ENCODE results near the gene FLT3.
"Not testable (repeated sequence)": the region's sequence is repeated elsewhere in the genome, so short reads cannot be mapped to it uniquely, and the experiment has no call there.

Gene FLT3

GRCh38 chr13:28043224-28043623 is 57.2 kb downstream of the FLT3 start:
- TF ChIP-seq CTCF (IDR thresholded peaks at IDR 0.05; ENCODE audit: low read depth, low read length): no peak
- no peak for DNase-seq (ENCODE audit: extremely low read depth, low read depth)

- no peak for DNase-seq (ENCODE audit: extremely low read depth, low read depth)
- TF ChIP-seq CTCF (IDR thresholded peaks at IDR 0.05; ENCODE audit: low read depth, low read length): no peak
These were observed 58.9 kb downstream of the FLT3 start for GRCh38 chr13:28041501-28041900.

DNA sequence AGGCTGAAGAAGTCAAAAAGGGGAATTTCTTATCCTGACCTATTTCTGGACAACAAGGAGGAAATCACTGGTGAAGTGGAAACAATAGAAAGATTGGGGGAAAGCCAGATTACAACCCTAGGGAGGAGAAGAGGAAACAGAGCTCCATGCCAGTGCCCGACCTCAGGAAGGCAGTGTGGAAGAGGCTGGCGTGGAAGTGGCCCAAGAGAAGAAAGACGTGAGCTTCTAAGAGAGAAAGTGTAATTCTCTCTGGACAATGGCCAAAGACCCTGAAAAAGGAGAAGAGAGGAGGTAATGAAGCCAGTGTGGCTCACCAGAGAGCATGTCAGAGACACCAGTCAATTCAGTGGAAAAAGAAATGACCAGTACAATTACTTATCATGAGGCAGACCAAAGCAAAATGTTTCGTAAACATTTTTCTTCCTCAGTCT is 59.3 kb downstream of the FLT3 start:
- no peak for TF ChIP-seq CTCF (IDR thresholded peaks at IDR 0.05; ENCODE audit: low read depth, low read length)
- no peak for DNase-seq (ENCODE audit: extremely low read depth, low read depth)

GRCh38 chr13:28037399-28037798 is 63.0 kb downstream of the FLT3 start:
- no peak for DNase-seq (ENCODE audit: extremely low read depth, low read depth)
- no peak for TF ChIP-seq CTCF (IDR thresholded peaks at IDR 0.05; ENCODE audit: low read depth, low read length)

DNA sequence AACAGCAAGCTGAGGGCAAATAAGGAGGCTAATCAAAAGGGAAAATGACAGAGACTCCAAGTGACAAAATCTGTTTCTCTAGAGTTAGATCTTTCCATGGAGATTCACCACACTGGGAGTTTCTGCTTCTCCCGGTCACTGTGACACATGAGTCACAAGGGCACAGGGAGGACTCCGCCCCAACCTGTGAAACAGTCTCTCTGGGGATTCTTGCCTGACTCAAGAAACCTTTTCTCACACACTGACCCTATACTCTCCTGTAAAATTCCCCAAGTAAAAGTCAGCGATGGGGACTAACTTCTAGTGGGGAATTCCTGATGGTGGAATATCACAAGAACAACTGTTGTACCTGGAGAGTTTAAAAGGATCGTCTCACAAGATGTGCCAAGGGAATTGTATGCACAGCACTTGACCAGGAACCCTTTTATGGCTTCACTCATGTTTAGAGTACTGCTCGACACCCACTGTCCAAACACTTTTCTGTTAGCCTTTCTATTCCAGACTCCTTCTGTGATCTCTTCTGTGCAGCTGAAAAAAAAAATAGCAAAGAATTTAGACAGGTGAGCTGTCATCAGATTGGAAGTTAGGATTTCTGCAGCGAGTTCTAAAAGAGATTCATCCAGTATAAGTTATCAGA is 65.1 kb downstream of the FLT3 start:
- no peak for TF ChIP-seq CTCF (IDR thresholded peaks at IDR 0.05; ENCODE audit: low read depth, low read length)
- no peak for DNase-seq (ENCODE audit: extremely low read depth, low read depth)

DNA sequence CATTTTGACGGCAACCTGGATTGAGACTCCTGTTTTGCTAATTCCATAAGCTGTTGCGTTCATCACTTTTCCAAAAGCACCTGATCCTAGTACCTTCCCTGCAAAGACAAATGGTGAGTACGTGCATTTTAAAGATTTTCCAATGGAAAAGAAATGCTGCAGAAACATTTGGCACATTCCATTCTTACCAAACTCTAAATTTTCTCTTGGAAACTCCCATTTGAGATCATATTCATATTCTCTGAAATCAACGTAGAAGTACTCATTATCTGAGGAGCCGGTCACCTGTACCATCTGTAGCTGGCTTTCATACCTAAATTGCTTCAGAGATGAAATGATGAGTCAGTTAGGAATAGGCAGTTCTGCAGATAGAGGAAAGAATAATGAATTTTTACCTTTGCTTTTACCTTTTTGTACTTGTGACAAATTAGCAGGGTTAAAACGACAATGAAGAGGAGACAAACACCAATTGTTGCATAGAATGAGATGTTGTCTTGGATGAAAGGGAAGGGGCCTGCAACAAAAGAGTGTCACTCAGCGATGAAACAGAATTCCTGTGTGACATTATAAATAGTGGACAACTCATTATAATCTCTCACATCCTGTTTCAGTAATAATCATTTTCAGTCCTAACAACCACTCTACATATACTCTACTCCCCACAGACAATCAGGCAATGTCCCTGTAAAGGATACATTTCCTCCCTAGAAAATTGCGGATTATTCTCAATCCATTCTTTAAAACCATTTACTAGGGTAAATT is 66.3 kb downstream of the FLT3 start:
- no peak for DNase-seq (ENCODE audit: extremely low read depth, low read depth)
- TF ChIP-seq CTCF (IDR thresholded peaks at IDR 0.05; ENCODE audit: low read depth, low read length): no peak

DNA sequence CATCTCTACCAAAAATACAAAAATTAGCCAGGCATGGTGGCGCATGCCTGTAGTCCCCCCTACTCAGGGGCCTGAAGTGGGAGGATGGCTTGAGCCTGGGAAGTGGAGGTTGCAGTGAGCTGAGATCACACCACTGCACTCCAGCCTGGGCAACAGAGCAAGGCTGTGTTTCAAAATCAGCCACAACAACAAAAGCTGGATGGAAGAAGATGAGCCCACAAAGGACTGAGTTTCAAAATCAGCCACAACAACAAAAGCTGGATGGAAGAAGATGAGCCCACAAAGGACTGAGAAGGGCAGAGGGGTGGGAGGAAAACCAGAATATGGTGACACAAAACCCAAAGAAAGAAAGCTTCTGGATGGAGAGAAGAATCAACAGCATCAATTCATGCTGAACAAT is 67.9 kb downstream of the FLT3 start:
- DNase-seq (ENCODE audit: extremely low read depth, low read depth): not testable (repeated sequence)

All from AG09319 (cell line).